ENCODE results near the gene SLC9A8. TPM values are rescaled to one million over a fixed set of nuclear protein-coding genes. Genes with fewer than 3 reads are reported as not detected.

SLC9A8 gene
- total and polyA plus RNA-seq, 9 of the 15 experiments (the other 6 are each of a cell fraction or from before 2014, with no cell fraction given), result 0.56 to 9.7 (median 5.0) TPM

- peak; percentile 87 for TF ChIP-seq REST (IDR thresholded peaks at IDR 0.05; ENCODE audit: borderline replicate concordance)
- no peak for TF ChIP-seq REST (CRISPR knock-in tag; IDR thresholded peaks at IDR 0.05; ENCODE audit: low read depth)
- TF ChIP-seq ZNF589 (CRISPR knock-in tag; IDR thresholded peaks at IDR 0.05; ENCODE audit: low read depth), result peak; percentile 14; the same call in 1 of the 2 replicates
- no peak for TF ChIP-seq ZBTB2 (IDR thresholded peaks at IDR 0.05)
- TF ChIP-seq GTF2E2 (tag; IDR thresholded peaks at IDR 0.05), result peak; percentile 34; the same call in 1 of the 2 replicates
- no peak for TF ChIP-seq ZBTB43 (CRISPR knock-in tag; IDR thresholded peaks at IDR 0.05)
- no peak for TF ChIP-seq ZSCAN32 (CRISPR knock-in tag; IDR thresholded peaks at IDR 0.05)
- TF ChIP-seq KDM5B (IDR thresholded peaks at IDR 0.05; ENCODE audit: insufficient replicate concordance, low read depth, low read length), result no peak
- no peak for TF ChIP-seq ZNF143 (CRISPR knock-in tag; IDR thresholded peaks at IDR 0.05)
- TF ChIP-seq HDAC2 (IDR thresholded peaks at IDR 0.05), result peak; percentile 46; the same call in 1 of the 2 replicates
- no peak for TF ChIP-seq CHCHD3 (CRISPR knock-in tag; IDR thresholded peaks at IDR 0.05)
- no peak; the same call in 1 of the 2 replicates for TF ChIP-seq ETS1 (conservative IDR thresholded peaks at IDR 0.05; ENCODE audit: control insufficient read depth, low read depth, low read length)
- TF ChIP-seq SOX6 (IDR thresholded peaks at IDR 0.05), result peak; percentile 48; the same call in 1 of the 2 replicates
- no peak for TF ChIP-seq RB1 (IDR thresholded peaks at IDR 0.05; ENCODE audit: low read depth)
- TF ChIP-seq HOXB6 (CRISPR knock-in tag; IDR thresholded peaks at IDR 0.05; ENCODE audit: borderline replicate concordance), result no peak
- TF ChIP-seq NUFIP1 (IDR thresholded peaks at IDR 0.05; ENCODE audit: partially characterized antibody), result no peak
These were observed 103.7 kb downstream of the SLC9A8 start (continued) for GRCh38 chr20:49916146-49917002.

Data from K562 (cell line).